Measurements from ENCODE around the gene CROCC.

The CROCC gene

DNA sequence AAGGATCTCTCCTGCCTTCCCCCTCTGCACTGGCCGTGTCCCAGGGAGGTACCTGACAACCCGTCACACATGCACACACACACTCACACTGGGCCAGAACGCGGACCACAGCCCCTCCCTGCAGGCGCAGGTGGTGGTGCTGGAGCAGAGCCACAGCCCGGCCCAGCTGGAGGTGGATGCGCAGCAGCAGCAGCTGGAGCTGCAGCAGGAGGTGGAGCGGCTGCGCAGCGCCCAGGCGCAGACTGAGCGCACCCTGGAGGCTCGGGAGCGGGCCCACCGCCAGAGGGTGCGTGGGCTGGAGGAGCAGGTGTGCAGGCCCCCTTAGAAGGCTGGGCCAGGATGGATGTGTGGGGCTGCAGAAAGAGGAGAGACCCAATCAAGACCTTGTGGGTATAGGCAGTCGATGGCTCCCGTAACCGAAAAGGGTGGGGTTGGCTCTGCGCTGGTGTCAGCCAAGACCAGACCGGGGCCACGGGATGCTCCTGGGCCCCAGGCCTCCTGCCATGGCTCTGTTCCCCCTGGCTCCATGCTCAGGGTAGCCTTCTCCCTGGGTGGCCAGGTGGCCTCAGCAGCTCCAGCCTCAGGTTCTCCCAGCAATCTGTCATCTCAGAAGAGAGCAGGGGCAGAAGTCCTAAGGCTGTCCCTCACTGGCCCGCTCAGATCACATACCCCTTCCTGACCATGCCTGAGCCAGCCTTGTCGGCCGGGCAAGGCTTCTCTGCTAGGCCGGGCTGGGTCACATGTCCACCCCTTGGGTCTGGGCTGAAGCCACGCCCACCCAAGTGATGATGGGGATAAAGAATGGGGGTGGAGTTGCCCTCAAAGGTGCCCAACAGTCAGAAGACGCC lies 49.8 kb downstream of the CROCC start:
- DNase-seq: no peak

- DNase-seq: no peak
Observed at GRCh38 chr1:16972189-16972895, 50.6 kb downstream of the CROCC start.

DNA sequence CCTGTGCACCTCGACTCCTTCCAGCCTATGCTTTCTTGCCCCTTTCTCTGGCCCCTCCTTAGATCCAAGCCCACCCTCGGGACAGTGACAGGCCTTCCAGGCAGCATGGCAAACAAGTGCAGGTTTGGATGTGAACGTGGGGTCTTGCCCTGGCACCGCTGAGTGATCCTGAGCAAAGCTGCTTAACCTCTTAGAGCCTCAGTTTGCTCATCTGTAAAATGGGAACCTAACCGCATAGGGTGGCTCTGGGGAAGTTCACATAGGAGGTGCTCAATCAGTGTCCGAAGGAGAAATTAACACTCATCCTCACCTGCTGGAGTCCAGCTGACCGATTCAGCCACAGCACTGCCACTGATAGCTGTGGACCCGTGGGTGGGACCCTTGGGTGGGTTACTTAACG lies 51.5 kb downstream of the CROCC start:
- no peak for DNase-seq

- no peak for DNase-seq
Observed at GRCh38 chr1:16975211-16975610, 53.5 kb downstream of the CROCC start.

DNA sequence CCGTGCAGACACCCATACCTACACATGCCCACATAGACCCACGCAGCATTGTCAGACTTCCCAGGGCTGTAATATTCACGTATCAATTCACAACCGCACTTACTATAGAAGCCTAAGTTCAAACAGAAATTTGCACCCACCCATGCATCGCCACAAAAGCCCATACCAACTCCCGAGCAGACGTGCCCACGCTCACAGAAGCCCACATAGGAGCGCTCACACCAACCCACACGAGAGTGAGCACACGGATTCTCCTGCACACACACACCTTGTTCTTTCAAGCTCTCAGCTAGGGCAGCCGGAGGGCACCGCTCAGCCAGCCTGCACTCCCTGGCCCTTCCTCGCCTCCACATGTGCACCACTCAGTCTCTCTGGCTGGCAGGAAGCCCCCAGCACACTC lies 54.1 kb downstream of the CROCC start:
- no peak for DNase-seq

- no peak for DNase-seq
Observed at GRCh38 chr1:16976966-16977365, 55.2 kb downstream of the CROCC start.

DNA sequence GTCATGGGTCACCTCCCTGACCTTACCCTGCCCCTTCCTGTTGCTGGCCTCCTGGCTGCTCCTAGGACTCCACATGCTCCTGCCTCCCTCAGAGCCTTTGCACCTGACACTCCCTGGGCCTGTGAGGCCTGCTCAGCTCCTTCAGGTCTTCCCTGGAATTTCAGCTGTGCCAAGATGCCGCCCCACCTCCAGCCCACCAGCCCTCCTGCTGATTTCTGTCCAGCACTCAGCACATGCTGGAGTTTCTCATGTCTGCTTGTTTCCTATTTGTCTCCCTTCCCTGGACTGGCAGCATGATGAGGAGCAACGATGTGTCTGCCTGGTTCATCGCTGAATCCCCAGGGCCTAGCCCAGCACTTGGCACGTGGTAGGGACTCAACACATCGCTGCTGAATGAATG lies 55.6 kb downstream of the CROCC start:
- DNase-seq: no peak

DNA sequence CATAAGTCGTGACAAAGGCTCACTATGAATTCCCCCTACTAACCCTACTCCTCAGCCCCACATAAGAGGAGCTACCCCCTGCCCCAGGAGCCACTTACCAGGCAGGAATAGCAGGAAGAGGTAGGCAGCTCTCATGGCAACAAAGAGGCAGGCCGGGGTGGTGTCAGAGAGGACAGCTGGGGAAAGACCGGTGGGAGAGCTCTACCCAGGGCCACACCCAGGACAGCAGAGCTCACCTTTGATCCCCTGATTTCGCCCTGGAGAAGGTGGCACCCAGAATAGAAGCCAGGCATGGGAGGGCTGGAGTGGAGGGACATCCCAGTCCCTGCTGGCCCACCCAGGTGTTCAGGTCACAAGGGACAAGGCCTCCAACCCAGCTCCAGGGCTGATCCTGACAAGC lies 56.4 kb downstream of the CROCC start:
- no peak for DNase-seq

DNA sequence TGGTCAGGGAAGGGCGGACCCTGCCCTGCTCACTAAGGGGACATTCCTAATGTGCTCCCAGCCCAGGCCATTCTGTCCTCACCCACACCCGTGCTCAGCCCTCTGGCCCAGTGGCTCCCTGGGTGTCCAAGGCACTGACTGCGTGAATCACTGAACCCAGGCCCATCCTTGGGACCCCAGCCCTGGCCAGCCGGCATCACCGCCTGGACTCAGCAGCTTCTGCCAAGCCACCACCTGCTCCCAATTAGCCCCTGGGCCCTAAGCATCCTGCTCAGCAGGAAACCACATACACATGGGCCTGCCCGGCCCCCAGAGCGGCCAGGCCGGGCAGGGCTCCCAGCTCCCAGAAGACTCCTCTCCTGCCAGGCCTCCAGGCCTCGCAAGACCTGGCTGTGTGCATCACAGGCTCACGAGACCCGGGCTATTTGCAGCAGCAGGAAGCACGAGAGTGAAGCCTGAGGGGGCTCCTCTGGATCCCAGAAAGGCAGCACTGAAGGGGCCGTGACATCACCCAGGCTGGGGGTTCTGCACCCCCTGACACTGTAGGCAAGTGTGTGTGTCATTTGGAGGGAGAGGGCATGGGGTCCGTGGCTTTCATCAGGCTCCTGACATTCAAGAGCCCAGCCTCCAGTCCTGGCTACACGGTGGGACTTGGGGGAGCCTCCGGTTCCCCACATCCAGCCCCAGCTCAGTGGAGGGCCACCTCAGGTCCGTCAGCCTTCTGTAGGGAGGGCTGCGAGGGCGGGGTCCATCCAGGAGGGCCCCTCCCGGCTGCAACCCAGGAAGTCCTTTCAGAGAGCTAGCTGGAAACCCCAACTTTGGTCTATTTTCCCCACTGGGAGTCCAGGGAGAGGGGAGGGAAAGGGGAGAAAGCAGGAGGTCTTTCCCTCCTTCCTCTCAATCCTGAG lies 57.1 kb downstream of the CROCC start:
- no peak for DNase-seq

DNA sequence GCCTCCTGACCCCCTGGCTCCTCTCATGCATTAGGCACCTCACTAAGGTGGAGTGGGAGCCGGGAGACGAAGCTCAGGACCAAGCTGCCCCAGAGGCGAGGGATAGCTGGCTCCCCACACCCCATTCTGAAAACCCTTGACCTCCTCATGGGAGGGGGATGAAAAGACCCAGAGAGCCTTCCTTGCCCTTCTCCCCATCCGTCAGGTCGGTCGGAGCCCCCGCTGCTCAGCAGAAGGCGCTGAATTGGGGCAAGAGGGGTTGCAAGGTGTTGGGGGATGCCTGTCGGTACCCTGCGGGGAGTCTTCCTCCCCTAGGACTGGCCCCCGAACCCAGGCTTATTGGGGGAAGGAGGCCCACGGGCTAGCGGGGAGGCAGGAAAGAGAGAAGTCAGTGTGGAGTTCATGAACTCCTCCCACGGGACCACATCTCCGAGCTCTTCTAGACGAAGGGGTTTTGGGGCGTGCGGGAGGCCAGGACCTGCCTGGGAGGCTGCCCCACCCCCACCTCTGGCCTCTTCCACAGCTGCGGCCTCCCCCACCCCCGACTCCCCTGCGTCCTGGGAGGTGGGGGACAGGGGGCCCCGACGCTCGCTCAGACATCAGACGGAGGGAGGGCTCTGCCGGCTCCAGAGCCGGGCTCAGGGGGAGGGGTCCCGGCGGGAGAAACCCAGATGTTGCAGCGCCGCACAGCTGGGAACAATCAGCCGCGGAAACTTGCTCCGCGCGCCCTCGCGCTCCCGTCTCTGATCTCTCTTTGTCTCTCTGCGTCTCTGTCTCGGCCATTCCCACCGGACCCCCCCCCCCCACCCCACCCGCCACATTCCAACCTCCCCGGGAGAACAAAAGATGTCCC lies 58.0 kb downstream of the CROCC start:
- DNase-seq: no peak

DNA sequence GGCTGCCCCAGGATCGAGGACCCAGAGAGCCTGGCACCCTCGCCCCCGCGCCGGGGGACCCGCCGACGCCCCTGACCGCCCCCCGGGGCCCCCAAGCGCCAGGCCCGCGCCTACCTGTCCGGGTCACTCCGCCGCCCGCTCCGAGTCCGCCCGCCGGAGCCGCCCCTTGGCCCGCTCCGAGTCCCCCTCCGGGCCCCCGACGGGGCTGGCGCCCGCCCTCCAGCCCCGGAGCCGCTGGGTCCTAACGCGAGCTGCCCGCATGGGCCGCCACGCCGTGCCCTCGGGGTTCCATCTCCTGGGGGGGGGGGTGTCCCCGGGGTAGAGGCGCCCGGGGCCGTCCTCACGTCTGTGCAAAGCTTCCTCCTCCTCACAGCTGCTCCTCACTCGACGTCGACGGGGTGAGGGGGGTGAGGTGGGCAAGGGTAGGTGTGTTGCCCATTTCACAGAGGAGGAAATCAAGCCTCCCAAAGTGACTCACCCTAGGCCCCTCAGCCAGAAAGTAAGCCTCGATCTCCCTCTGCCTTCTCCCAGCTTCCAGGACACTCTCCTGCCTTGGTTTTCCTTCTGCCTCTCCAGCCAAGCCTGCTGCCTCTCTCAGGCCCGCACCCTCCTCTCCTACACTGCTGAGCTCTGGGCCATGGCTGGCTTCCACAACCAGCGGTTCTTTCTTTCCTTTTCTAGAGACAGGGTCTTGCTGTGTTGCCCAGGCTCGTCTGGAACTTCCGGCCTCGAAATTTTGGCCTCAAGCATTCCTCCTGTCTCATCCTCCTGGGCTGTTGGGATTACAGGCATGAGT lies 58.9 kb downstream of the CROCC start, which contains the start of gene MFAP2:
MFAP2 (minus strand) TSS at position 148 of the 796 bp plus-strand sequence. CDS start 2,347 bp downstream, outside the sequence.
- DNase-seq: no peak

GRCh38 chr1:16981269-16981849 lies 59.6 kb downstream of the CROCC start:
- DNase-seq: no peak

GRCh38 chr1:16982902-16983301 lies 61.2 kb downstream of the CROCC start:
- DNase-seq: no peak

DNA sequence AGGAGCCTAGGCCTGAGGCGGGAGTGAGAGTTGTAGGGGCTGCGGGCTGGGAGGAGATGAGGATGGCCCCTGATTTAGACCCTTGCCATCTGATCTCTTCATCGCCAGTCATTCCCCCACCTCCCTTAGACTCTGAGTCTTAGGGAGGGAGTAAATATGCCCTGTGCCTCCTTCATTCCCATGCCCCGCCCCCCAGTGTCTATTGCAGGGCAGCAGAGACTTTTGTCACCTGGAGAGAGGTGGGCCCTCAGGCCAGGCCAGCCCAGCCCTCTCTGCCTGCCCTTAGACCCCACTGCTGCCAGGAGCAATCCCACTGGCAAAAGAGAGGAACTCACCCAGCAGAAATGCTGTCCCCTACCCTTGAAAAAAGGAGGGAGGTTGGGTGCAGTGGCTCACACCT lies 61.9 kb downstream of the CROCC start:
- DNase-seq: no peak

GRCh38 chr1:16984717-16985116 lies 63.0 kb downstream of the CROCC start:
- no peak for DNase-seq

- no peak for DNase-seq
Observed at GRCh38 chr1:16986113-16986512, 64.4 kb downstream of the CROCC start.

DNA sequence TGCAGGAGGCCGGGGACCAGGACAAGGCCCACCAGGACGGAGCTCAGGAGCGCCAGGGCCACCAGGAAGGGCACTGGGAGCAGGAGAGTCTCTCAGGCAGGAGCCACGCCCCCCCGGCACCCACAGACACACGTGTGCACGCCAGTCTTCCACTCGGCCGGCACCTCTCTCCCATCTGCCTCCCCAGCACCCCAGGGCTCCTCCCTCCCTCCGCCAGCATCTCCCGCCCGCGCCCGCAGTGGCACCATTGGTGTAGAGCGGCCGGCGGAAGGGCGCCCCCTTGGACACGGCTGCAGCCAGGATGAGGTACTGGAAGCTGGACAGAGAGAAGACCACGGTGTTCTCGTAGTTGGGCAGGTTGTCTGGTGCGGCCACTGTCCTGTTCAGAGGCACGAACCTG lies 64.8 kb downstream of the CROCC start:
- no peak for DNase-seq

- DNase-seq: no peak
Observed at GRCh38 chr1:16986962-16987361, 65.2 kb downstream of the CROCC start.

DNA sequence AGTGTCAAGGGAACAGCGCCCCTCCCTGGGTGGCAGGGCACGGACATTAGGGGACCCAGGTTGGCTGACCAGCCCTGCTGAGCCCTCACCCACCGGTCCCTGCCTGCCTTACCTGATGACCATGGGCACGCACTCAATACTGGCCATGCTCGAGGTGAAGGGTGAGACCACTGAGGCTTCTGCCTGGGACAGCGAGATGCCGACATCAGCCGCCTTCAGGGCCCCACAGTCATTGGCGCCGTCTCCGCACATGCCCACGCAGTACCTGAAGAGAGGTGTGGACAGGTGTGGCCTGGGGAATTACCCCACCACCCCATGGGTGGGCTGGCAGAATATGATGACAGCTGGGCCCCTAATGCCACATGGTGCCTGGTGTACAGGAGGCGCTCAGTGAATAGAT lies 66.5 kb downstream of the CROCC start:
- no peak for DNase-seq

DNA sequence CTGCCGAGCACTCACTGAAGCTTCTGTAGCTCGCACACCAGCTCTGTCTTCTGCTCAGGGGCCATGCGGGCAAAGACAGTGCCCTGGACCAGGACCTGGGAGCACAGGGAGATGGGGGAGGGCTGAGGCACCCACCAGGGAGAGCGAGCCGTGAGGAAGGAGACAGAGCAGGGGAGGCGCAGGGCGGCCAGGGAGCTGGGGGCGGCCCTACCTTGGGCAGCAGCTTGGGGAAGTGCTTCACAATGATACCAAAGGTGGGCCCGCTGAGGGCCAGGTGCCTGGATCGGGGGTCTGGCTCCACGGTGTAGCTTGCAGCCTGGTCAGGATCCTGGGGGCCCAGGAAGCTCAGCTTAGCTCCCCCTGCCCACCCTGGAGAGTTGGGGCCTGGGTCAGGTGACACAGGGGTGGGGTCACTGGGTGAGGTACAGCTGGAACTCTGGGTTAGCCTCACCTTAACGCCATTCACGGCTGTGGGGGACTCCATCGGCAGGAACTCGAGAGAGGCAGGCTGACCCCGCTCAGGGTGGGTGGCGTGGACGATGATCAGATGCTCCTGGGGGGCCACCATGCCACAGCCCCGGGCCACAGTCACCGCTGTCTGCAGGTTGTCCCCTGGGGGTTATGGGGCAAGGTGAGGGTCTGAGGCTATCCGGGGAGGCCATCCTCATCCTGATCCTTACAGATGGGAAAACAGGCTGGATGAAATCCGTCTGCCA lies 68.1 kb downstream of the CROCC start:
- no peak for DNase-seq

Data from CD4-positive, alpha-beta T cell treated with Interleukin-1 beta for 1 hour (primary cell).